ENCODE measurements around the gene MRPL12.

The MRPL12 gene

GRCh38 chr17:81706232-81706611, 3.1 kb downstream of the MRPL12 start:
- Mint-ChIP-seq H3K4me3 (no peak overlapping the region), H3K27ac (peak overlapping the region; percentile 26), H3K36me3 (peaks cover 3% of the 10 kb centered on the region), H3K9me3 (no peaks in the 10 kb centered on the region), H3K4me1 (peaks cover 23% of the 10 kb centered on the region), H3K27me3 (no peaks in the 10 kb centered on the region)

GRCh38 chr17:81706757-81707624, 3.8 kb downstream of the MRPL12 start:
- Mint-ChIP-seq H3K4me3 (no peak overlapping the region), H3K27ac (peak overlapping the region; percentile 68)

GRCh38 chr17:81707725-81708646, 4.8 kb downstream of the MRPL12 start:
- peaks cover 3% of the 10 kb centered on the region for H3K36me3 Mint-ChIP-seq
- H3K4me3 Mint-ChIP-seq = no peak overlapping the region
- no peaks in the 10 kb centered on the region for H3K9me3 Mint-ChIP-seq
- H3K27ac Mint-ChIP-seq = no peak overlapping the region
- no peaks in the 10 kb centered on the region for H3K27me3 Mint-ChIP-seq
- H3K4me1 Mint-ChIP-seq = peaks cover 15% of the 10 kb centered on the region

More at GRCh38 chr17:81706757-81707624, 3.8 kb downstream of the MRPL12 start:
- Mint-ChIP-seq H3K9me3 (no peaks in the 10 kb centered on the region), H3K36me3 (peaks cover 3% of the 10 kb centered on the region), H3K27me3 (no peaks in the 10 kb centered on the region), H3K4me1 (peaks cover 18% of the 10 kb centered on the region)

- Mint-ChIP-seq H3K27me3 (no peaks in the 10 kb centered on the region), H3K4me1 (peaks cover 15% of the 10 kb centered on the region), H3K36me3 (peaks cover 3% of the 10 kb centered on the region), H3K9me3 (no peaks in the 10 kb centered on the region), H3K4me3 (no peak overlapping the region), H3K27ac (no peak overlapping the region)
Observed at GRCh38 chr17:81708739-81709185, 5.6 kb downstream of the MRPL12 start.

- peaks cover 12% of the 10 kb centered on the region for H3K4me1 Mint-ChIP-seq
- H3K27ac Mint-ChIP-seq = peak overlapping the region; percentile 70
Observed at GRCh38 chr17:81710514-81711308, 7.5 kb downstream of the MRPL12 start.

GRCh38 chr17:81711814-81712467, 8.8 kb downstream of the MRPL12 start, which contains the start of gene SLC25A10:
Gene SLC25A10 (plus strand): TSS chr17:81712284. CDS start chr17:81712427, 143 bp downstream.
- peak within 1 kb of the TSS; percentile 70 for H3K27ac Mint-ChIP-seq
- H3K9me3 Mint-ChIP-seq = no peaks in the 10 kb centered on the region
- H3K36me3 Mint-ChIP-seq = no peaks in the 10 kb centered on the region
- H3K27me3 Mint-ChIP-seq = no peaks in the 10 kb centered on the region
- peaks cover 12% of the 10 kb centered on the region for H3K4me1 Mint-ChIP-seq
- peak within 1 kb of the TSS; percentile 91 for H3K4me3 Mint-ChIP-seq

More at GRCh38 chr17:81710514-81711308, 7.5 kb downstream of the MRPL12 start:
- no peaks in the 10 kb centered on the region for H3K9me3 Mint-ChIP-seq
- H3K36me3 Mint-ChIP-seq = peaks cover under 1% of the 10 kb centered on the region
- no peaks in the 10 kb centered on the region for H3K27me3 Mint-ChIP-seq
- H3K4me3 Mint-ChIP-seq = peak overlapping the region; percentile 80

- H3K27ac Mint-ChIP-seq = peak overlapping the region; percentile 41
- H3K4me3 Mint-ChIP-seq = peak overlapping the region; percentile 91
- H3K27me3 Mint-ChIP-seq = no peaks in the 10 kb centered on the region
Observed at GRCh38 chr17:81712468-81713003, 9.4 kb downstream of the MRPL12 start.

GRCh38 chr17:81713004-81713555, 9.9 kb downstream of the MRPL12 start:
- Mint-ChIP-seq H3K9me3 (no peaks in the 10 kb centered on the region), H3K36me3 (no peaks in the 10 kb centered on the region), H3K27me3 (no peaks in the 10 kb centered on the region), H3K4me3 (peak overlapping the region; percentile 91), H3K4me1 (peaks cover 12% of the 10 kb centered on the region), H3K27ac (peak overlapping the region; percentile 41)

More at GRCh38 chr17:81712468-81713003, 9.4 kb downstream of the MRPL12 start:
- Mint-ChIP-seq H3K9me3 (no peaks in the 10 kb centered on the region), H3K36me3 (no peaks in the 10 kb centered on the region), H3K4me1 (peaks cover 12% of the 10 kb centered on the region)

- Mint-ChIP-seq H3K27ac (no peak overlapping the region), H3K4me3 (peak overlapping the region; percentile 91), H3K9me3 (no peaks in the 10 kb centered on the region), H3K36me3 (no peaks in the 10 kb centered on the region), H3K4me1 (peaks cover 12% of the 10 kb centered on the region), H3K27me3 (no peaks in the 10 kb centered on the region)
Observed at GRCh38 chr17:81713556-81714411, 10.6 kb downstream of the MRPL12 start.

- H3K27ac Mint-ChIP-seq = no peak overlapping the region
- H3K4me1 Mint-ChIP-seq = peaks cover 12% of the 10 kb centered on the region
- H3K4me3 Mint-ChIP-seq = no peak overlapping the region
- no peaks in the 10 kb centered on the region for H3K36me3 Mint-ChIP-seq
- H3K9me3 Mint-ChIP-seq = no peaks in the 10 kb centered on the region
- H3K27me3 Mint-ChIP-seq = no peaks in the 10 kb centered on the region
Observed at GRCh38 chr17:81714412-81715106, 11.4 kb downstream of the MRPL12 start.

GRCh38 chr17:81715107-81715871, 12.1 kb downstream of the MRPL12 start:
- Mint-ChIP-seq H3K4me3 (no peak overlapping the region), H3K27ac (no peak overlapping the region), H3K36me3 (no peaks in the 10 kb centered on the region), H3K27me3 (no peaks in the 10 kb centered on the region), H3K4me1 (peaks cover 12% of the 10 kb centered on the region), H3K9me3 (no peaks in the 10 kb centered on the region)

- Mint-ChIP-seq H3K27me3 (no peaks in the 10 kb centered on the region), H3K4me1 (peaks cover 4% of the 10 kb centered on the region), H3K36me3 (no peaks in the 10 kb centered on the region), H3K4me3 (no peak overlapping the region), H3K27ac (no peak overlapping the region), H3K9me3 (no peaks in the 10 kb centered on the region)
Observed at GRCh38 chr17:81715872-81716673, 12.9 kb downstream of the MRPL12 start.

Measured in activated naive CD4-positive, alpha-beta T cell treated with anti-CD3 and anti-CD28 coated beads, Interleukin-2, amount 50 U/mL, for 24 hours (primary cell).